BJ (cell line): ENCODE measurements around the gene PKHD1. TPM values are rescaled to one million over a fixed set of nuclear protein-coding genes. Genes with fewer than 3 reads are reported as not detected.

Experiments used
- CTCF ChIA-PET: fragments of 350-600 bp; formaldehyde crosslinking; extraction: SDS; loops from one replicate; lab custom pipeline; 2021; ENCODE audit warnings: antibody characterized with exemption, inconsistent platforms; lab: Yijun Ruan, JAX
- POLR2A ChIA-PET: fragments of 300-600 bp; sonication (Branson Sonifier 250); formaldehyde crosslinking; extraction: SDS; loops from one replicate; lab custom pipeline; 2021; ENCODE audit warnings: antibody characterized with exemption; lab: Charles Lee
- DNase-seq: peaks from one replicate; pipeline ENCODE4 v3.0.0-alpha.2; 2011; ENCODE audit warnings: low read depth
- H3K27me3 ChIP-seq: 2 replicates; pipeline ENCODE4 v1.6.0; 2011; ENCODE audit warnings: low read length; ENCODE audit not compliant: control insufficient read depth, insufficient read depth
- H3K36me3 ChIP-seq: 2 replicates; pipeline ENCODE4 v1.5.1; 2011; ENCODE audit warnings: low read length; ENCODE audit not compliant: control insufficient read depth, insufficient read depth
- H3K4me3 ChIP-seq: 2 replicates; pipeline ENCODE4 v1.5.1; 2011; ENCODE audit warnings: low read depth, mild to moderate bottlenecking, control low read depth, low read length
- polyA plus RNA-seq: library from polyadenylated mRNA; depleted of rRNA; stranded (reverse); fragments of >200 nt; gene quantifications from 2 replicates; pipeline ENCODE4 v1.2.3, GENCODE V29; 2011
- TF ChIP-seq, protein P1 (sequence below): IDR thresholded peaks from 2 replicates; pipeline ENCODE4 v1.5.1; 2011; ENCODE audit warnings: low read depth, mild to moderate bottlenecking, control low read depth, inconsistent platforms, low read length, moderate library complexity; ENCODE audit not compliant: insufficient read depth

The PKHD1 gene
- polyA plus RNA-seq, 1 experiment, result not detected

DNA sequence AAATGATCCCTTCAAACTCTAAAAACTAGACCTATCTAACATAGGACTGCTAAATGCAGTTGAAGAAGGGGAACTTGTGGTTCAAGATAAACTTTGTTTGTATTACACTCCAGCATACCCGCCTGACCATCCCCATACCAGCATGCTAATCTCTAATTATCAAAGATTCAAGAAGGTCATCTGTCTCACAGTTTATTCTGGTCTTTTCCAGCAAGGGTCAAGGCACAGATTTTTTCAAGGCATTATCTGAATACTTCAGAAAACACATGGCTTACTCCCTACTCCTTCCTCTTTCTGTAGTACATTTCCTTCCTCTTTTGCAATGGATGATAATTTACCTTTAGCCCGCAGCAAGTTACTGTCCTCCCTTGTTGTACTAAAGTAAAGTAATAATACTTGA lies 174.1 kb downstream of the PKHD1 start:
- Histone ChIP-seq H3K36me3 (no peaks in the 10 kb centered on the region), H3K4me3 (no peak overlapping the region), H3K27me3 (no peaks in the 10 kb centered on the region)
- ChIA-PET CTCF (no interaction called here), POLR2A (no interaction called here)
- no peak for DNase-seq
- TF ChIP-seq, protein P1, sequence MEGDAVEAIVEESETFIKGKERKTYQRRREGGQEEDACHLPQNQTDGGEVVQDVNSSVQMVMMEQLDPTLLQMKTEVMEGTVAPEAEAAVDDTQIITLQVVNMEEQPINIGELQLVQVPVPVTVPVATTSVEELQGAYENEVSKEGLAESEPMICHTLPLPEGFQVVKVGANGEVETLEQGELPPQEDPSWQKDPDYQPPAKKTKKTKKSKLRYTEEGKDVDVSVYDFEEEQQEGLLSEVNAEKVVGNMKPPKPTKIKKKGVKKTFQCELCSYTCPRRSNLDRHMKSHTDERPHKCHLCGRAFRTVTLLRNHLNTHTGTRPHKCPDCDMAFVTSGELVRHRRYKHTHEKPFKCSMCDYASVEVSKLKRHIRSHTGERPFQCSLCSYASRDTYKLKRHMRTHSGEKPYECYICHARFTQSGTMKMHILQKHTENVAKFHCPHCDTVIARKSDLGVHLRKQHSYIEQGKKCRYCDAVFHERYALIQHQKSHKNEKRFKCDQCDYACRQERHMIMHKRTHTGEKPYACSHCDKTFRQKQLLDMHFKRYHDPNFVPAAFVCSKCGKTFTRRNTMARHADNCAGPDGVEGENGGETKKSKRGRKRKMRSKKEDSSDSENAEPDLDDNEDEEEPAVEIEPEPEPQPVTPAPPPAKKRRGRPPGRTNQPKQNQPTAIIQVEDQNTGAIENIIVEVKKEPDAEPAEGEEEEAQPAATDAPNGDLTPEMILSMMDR, result no peak

GRCh38 chr6:51910851-51911250 lies 176.6 kb downstream of the PKHD1 start:
- no peak for DNase-seq
- H3K36me3 ChIP-seq, result no peaks in the 10 kb centered on the region
- ChIA-PET CTCF (no interaction called here), POLR2A (no interaction called here)
- H3K27me3 ChIP-seq, result no peaks in the 10 kb centered on the region
- no peak overlapping the region for H3K4me3 ChIP-seq
- TF ChIP-seq, protein P1, result no peak

DNA sequence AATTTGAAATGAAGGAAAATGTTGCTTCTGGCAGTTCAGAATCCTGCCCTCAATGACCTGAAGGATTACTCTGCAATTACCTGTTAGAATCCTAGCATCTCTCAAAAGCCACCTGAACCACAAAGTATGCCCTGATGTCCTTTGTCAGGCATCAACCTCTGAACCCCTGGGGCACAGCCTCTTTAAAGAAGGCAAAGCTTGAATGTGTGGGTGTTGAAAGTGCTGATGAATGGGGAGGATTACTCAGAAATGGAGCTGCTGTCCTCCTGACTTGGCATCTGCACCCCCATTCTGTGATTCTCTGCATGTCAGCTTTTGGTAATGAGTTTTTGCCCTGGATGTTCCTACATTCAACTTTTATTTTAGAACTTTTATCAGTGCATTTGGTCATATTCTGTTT lies 179.2 kb downstream of the PKHD1 start:
- TF ChIP-seq, protein P1, result no peak
- ChIA-PET POLR2A (no interaction called here), CTCF (interaction anchor here (0.6 to 0.7 kb wide), 2 partner anchors 11 to 17 kb away, joined by 3 read pairs; no protein-coding TSS in a partner anchor)
- Histone ChIP-seq H3K36me3 (no peaks in the 10 kb centered on the region), H3K4me3 (no peak overlapping the region), H3K27me3 (no peaks in the 10 kb centered on the region)
- no peak for DNase-seq

- CTCF ChIA-PET, result no interaction called here
These were observed 185.3 kb downstream of the PKHD1 start for GRCh38 chr6:51901766-51902764.

DNA sequence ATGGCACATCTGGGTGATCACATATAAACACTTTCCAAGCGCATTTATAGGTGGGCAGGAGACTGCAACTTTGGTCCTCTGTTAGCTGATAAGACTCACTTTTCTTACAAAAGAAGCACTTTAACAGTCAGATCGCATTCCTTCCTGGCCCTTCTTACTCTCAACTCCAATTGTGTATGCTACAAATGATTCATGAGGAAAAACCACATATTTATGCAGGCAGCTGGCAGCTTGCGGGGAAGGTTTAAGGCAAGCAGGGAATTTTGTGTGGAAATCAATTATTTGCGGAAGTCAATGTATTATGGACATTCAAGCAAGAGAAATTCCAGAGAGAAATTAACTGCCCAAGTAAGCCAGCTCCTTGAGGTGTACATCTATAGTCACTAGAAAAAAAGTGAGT lies 194.0 kb downstream of the PKHD1 start:
- Histone ChIP-seq H3K36me3 (no peaks in the 10 kb centered on the region), H3K4me3 (no peak overlapping the region), H3K27me3 (no peaks in the 10 kb centered on the region)
- ChIA-PET POLR2A (no interaction called here), CTCF (no interaction called here)
- TF ChIP-seq, protein P1, result no peak
- no peak for DNase-seq

More at GRCh38 chr6:51901766-51902764, 185.3 kb downstream of the PKHD1 start:
- H3K36me3 ChIP-seq, result no peaks in the 10 kb centered on the region
- no peak overlapping the region for H3K4me3 ChIP-seq
- DNase-seq, result no peak
- TF ChIP-seq, protein P1, result no peak
- H3K27me3 ChIP-seq, result no peaks in the 10 kb centered on the region
- POLR2A ChIA-PET, result no interaction called here
